GM23338 (cell line): ENCODE data around the gene SEMA6C. TPM values are rescaled to one million over a fixed set of nuclear protein-coding genes. Genes with fewer than 3 reads are reported as not detected.
A peak's percentile ranks its signal among the peaks of the same experiment; 100 is the strongest.

Source experiments
- ATAC-seq: fragments of 200-7000 bp; cut with Tn5 transposase; 3 replicates; pipeline ENCODE4 v1.9.1; 2020
- DNase-seq: peaks from one replicate; pipeline ENCODE4 v3.0.0-alpha.2; 2015; ENCODE audit warnings: low spot score
- H2AFZ ChIP-seq: fragments of 200-600 bp; sonication (generic); 2 replicates; pipeline ENCODE4 v1.8.0; 2016; ENCODE audit warnings: antibody characterized with exemption, mild to moderate bottlenecking, moderate library complexity
- H3F3A ChIP-seq: fragments of 200-600 bp; sonication (generic); replicated peaks from 2 replicates; pipeline ENCODE4 v1.8.0; 2017; ENCODE audit warnings: antibody characterized with exemption, mixed run types, low read depth
- H3K27ac ChIP-seq: fragments of 200-600 bp; sonication (generic); 2 replicates; pipeline ENCODE4 v1.6.1; 2016; ENCODE audit warnings: low read depth
- H3K27me3 ChIP-seq: fragments of 200-600 bp; sonication (generic); 2 replicates; pipeline ENCODE4 v1.8.0; 2016; ENCODE audit warnings: mild to moderate bottlenecking, mixed run types, moderate library complexity; ENCODE audit not compliant: insufficient read depth
- H3K36me3 ChIP-seq: fragments of 200-600 bp; sonication (generic); 2 replicates; pipeline ENCODE4 v1.8.0; 2016; ENCODE audit warnings: mild to moderate bottlenecking; ENCODE audit not compliant: insufficient read depth
- H3K4me1 ChIP-seq: fragments of 200-600 bp; sonication (generic); 2 replicates; pipeline ENCODE4 v1.8.0; 2016; ENCODE audit warnings: mild to moderate bottlenecking, moderate library complexity; ENCODE audit not compliant: insufficient read depth
- H3K4me2 ChIP-seq: fragments of 200-600 bp; sonication (generic); 2 replicates; pipeline ENCODE4 v1.7.1; 2017; ENCODE audit warnings: mixed run types
- H3K4me3 ChIP-seq: fragments of 200-600 bp; sonication (generic); 2 replicates; pipeline ENCODE4 v1.6.1; 2016; ENCODE audit warnings: mixed run types
- H3K79me2 ChIP-seq: fragments of 200-600 bp; sonication (generic); replicated peaks from 2 replicates; pipeline ENCODE4 v1.8.0; 2017; ENCODE audit warnings: mild to moderate bottlenecking; ENCODE audit not compliant: insufficient read depth
- H3K9me2 ChIP-seq: fragments of 200-600 bp; sonication (generic); 2 replicates; pipeline ENCODE4 v1.8.0; 2017; ENCODE audit not compliant: insufficient read depth
- H4K20me1 ChIP-seq: fragments of 200-600 bp; sonication (generic); replicated peaks from 2 replicates; pipeline ENCODE4 v1.8.0; 2017; ENCODE audit warnings: mild to moderate bottlenecking; ENCODE audit not compliant: insufficient read depth
- H3K27ac Mint-ChIP-seq: 2 replicates; pipeline ENCODE4 v1.8.0; 2020; ENCODE audit warnings: inconsistent platforms, mild to moderate bottlenecking, moderate library complexity, mixed read lengths
- H3K27me3 Mint-ChIP-seq: 3 replicates; pipeline ENCODE4 v1.8.0; 2022; ENCODE audit warnings: low read depth, mild to moderate bottlenecking, moderate library complexity, mixed read lengths, inconsistent platforms; ENCODE audit not compliant: insufficient read depth, poor library complexity
- H3K36me3 Mint-ChIP-seq: 3 replicates; pipeline ENCODE4 v1.8.0; 2021; ENCODE audit warnings: low read depth, mild to moderate bottlenecking, inconsistent platforms, moderate library complexity, mixed read lengths
- H3K4me1 Mint-ChIP-seq: 3 replicates; pipeline ENCODE4 v1.8.0; 2020; ENCODE audit warnings: mild to moderate bottlenecking, inconsistent platforms, mixed read lengths
- H3K4me3 Mint-ChIP-seq: 3 replicates; pipeline ENCODE4 v1.8.0; 2021; ENCODE audit warnings: moderate library complexity, mild to moderate bottlenecking, inconsistent platforms, mixed read lengths
- H3K9me3 Mint-ChIP-seq: 3 replicates; pipeline ENCODE4 v1.8.0; 2020; ENCODE audit warnings: moderate library complexity, mild to moderate bottlenecking, inconsistent platforms, mixed read lengths
- CREB1 ChIP-seq: fragments of 250-450 bp; sonication (Bioruptor Pico); IDR thresholded peaks from 2 replicates; pipeline ENCODE4 v1.5.0; 2020; ENCODE audit warnings: low read depth, mild to moderate bottlenecking, moderate library complexity
- EZH2 ChIP-seq: fragments of 200-600 bp; sonication (generic); IDR thresholded peaks from one replicate; pipeline ENCODE4 v1.8.0; 2017; ENCODE audit warnings: antibody characterized with exemption, mild to moderate bottlenecking, low read depth; ENCODE audit not compliant: unreplicated experiment
- EZH2phosphoT487 ChIP-seq: fragments of 200-600 bp; sonication (generic); IDR thresholded peaks from one replicate; pipeline ENCODE4 v1.8.1; 2018; ENCODE audit warnings: antibody characterized with exemption; ENCODE audit not compliant: unreplicated experiment
- JUNB ChIP-seq: IDR thresholded peaks from one replicate; pipeline ENCODE4 v1.6.1; 2016; ENCODE audit warnings: antibody characterized with exemption; ENCODE audit not compliant: unreplicated experiment
- NANOG ChIP-seq: IDR thresholded peaks from 2 replicates; pipeline ENCODE4 v1.6.1; 2016; ENCODE audit warnings: antibody characterized with exemption, borderline replicate concordance
- POLR2AphosphoS5 ChIP-seq: IDR thresholded peaks from 2 replicates; pipeline ENCODE4 v1.6.1; 2016; ENCODE audit warnings: antibody characterized with exemption, low read depth
- STAT1 ChIP-seq: IDR thresholded peaks from one replicate; pipeline ENCODE4 v1.6.1; 2016; ENCODE audit warnings: antibody characterized with exemption; ENCODE audit not compliant: unreplicated experiment
- ZNF114 ChIP-seq: fragments of 250-450 bp; sonication (Bioruptor Pico); IDR thresholded peaks from 2 replicates; pipeline ENCODE4 v1.5.0; 2020; ENCODE audit warnings: mild to moderate bottlenecking, moderate library complexity
- ZNF331 ChIP-seq: fragments of 250-450 bp; sonication (Bioruptor Pico); IDR thresholded peaks from 2 replicates; pipeline ENCODE4 v1.5.0; 2020; ENCODE audit warnings: low read depth, mild to moderate bottlenecking, moderate library complexity
- polyA plus RNA-seq: library from polyadenylated mRNA; unstranded; fragments of >200 nt; fragmentation: Nextera tagmentation; extraction: Ambion mirVana; gene quantifications from 2 replicates; pipeline ENCODE4 v1.2.1, GENCODE V29; 2016
- total RNA-seq: library from RNA; depleted of rRNA; stranded (reverse); fragments of >200 nt; shearing (Covaris generic); gene quantifications from 2 replicates; pipeline ENCODE4 v1.2.3, GENCODE V29; 2014
- TF ChIP-seq, protein P1 (sequence below): IDR thresholded peaks from 2 replicates; pipeline ENCODE4 v1.6.1; 2016; ENCODE audit warnings: antibody characterized with exemption
- TF ChIP-seq, protein P2 (sequence below), 2 experiments: fragments of 200-600 bp in 1 of 2; sonication (generic) in 1 of 2; conservative IDR thresholded peaks; 2 replicates each; pipeline versions ENCODE4 v1.5.1 to v1.6.1; 2016 to 2017; ENCODE audit warnings: antibody characterized with exemption in 2 of 2, low read depth in 2 of 2, mild to moderate bottlenecking in 2 of 2, moderate library complexity in 1 of 2
- TF ChIP-seq, protein P3 (sequence below): fragments of 250-450 bp; sonication (Bioruptor Pico); IDR thresholded peaks from 2 replicates; pipeline ENCODE4 v1.5.0; 2020; ENCODE audit warnings: mild to moderate bottlenecking, moderate library complexity
- TF ChIP-seq, protein P4 (sequence below): IDR thresholded peaks from one replicate; pipeline ENCODE4 v1.6.1; 2018; ENCODE audit warnings: antibody characterized with exemption; ENCODE audit not compliant: unreplicated experiment

Gene SEMA6C
- total and polyA plus RNA-seq, 2 experiments from 2014 or later, result 6.2 to 12.3 TPM

DNA sequence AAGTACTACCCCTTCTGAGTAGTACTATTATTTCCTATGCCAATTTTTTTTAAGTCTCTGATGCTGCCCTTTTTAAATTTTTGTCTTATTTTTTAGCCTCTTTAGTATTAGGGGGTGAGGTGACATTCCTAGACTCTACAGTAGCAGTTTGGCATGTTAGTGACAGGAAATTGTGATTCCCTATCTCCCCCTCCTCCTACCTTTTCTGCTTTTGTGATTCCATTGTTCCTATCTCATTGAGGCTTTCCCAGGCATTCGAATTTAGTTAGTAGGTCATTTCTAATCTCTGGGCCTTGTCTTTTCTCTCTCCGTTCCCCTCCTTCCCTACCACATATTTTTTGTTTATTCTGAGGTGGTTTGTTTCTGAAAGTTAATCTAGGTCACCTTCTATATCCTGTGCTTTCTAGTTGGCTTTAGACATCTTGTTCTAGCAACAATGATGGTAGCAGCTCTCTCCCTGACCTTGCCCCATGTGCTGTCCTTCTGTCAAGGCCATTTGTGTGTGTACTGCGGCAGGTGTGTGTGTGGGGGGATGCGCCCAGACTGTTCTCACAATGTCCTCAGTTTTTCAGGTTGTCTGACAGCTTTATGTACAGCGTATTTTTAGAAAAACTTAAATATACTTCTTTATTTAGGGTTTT lies 21.5 kb downstream of the SEMA6C start:
- peaks cover 20% of the 10 kb centered on the region for H3K4me1 Mint-ChIP-seq
- TF ChIP-seq ZNF114 (CRISPR knock-in tag) (no peak), JUNB (no peak), ZNF331 (no peak), NANOG (no peak), POLR2AphosphoS5 (no peak), STAT1 (no peak), EZH2 (no peak), CREB1 (no peak), EZH2phosphoT487 (no peak)
- TF ChIP-seq, protein P1, sequence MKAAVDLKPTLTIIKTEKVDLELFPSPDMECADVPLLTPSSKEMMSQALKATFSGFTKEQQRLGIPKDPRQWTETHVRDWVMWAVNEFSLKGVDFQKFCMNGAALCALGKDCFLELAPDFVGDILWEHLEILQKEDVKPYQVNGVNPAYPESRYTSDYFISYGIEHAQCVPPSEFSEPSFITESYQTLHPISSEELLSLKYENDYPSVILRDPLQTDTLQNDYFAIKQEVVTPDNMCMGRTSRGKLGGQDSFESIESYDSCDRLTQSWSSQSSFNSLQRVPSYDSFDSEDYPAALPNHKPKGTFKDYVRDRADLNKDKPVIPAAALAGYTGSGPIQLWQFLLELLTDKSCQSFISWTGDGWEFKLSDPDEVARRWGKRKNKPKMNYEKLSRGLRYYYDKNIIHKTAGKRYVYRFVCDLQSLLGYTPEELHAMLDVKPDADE, result no peak
- TF ChIP-seq, protein P2, sequence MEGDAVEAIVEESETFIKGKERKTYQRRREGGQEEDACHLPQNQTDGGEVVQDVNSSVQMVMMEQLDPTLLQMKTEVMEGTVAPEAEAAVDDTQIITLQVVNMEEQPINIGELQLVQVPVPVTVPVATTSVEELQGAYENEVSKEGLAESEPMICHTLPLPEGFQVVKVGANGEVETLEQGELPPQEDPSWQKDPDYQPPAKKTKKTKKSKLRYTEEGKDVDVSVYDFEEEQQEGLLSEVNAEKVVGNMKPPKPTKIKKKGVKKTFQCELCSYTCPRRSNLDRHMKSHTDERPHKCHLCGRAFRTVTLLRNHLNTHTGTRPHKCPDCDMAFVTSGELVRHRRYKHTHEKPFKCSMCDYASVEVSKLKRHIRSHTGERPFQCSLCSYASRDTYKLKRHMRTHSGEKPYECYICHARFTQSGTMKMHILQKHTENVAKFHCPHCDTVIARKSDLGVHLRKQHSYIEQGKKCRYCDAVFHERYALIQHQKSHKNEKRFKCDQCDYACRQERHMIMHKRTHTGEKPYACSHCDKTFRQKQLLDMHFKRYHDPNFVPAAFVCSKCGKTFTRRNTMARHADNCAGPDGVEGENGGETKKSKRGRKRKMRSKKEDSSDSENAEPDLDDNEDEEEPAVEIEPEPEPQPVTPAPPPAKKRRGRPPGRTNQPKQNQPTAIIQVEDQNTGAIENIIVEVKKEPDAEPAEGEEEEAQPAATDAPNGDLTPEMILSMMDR (conservative IDR thresholded peaks at IDR 0.05; ENCODE audit: low read depth in 2 of 2), result no peak
- TF ChIP-seq, protein P3, sequence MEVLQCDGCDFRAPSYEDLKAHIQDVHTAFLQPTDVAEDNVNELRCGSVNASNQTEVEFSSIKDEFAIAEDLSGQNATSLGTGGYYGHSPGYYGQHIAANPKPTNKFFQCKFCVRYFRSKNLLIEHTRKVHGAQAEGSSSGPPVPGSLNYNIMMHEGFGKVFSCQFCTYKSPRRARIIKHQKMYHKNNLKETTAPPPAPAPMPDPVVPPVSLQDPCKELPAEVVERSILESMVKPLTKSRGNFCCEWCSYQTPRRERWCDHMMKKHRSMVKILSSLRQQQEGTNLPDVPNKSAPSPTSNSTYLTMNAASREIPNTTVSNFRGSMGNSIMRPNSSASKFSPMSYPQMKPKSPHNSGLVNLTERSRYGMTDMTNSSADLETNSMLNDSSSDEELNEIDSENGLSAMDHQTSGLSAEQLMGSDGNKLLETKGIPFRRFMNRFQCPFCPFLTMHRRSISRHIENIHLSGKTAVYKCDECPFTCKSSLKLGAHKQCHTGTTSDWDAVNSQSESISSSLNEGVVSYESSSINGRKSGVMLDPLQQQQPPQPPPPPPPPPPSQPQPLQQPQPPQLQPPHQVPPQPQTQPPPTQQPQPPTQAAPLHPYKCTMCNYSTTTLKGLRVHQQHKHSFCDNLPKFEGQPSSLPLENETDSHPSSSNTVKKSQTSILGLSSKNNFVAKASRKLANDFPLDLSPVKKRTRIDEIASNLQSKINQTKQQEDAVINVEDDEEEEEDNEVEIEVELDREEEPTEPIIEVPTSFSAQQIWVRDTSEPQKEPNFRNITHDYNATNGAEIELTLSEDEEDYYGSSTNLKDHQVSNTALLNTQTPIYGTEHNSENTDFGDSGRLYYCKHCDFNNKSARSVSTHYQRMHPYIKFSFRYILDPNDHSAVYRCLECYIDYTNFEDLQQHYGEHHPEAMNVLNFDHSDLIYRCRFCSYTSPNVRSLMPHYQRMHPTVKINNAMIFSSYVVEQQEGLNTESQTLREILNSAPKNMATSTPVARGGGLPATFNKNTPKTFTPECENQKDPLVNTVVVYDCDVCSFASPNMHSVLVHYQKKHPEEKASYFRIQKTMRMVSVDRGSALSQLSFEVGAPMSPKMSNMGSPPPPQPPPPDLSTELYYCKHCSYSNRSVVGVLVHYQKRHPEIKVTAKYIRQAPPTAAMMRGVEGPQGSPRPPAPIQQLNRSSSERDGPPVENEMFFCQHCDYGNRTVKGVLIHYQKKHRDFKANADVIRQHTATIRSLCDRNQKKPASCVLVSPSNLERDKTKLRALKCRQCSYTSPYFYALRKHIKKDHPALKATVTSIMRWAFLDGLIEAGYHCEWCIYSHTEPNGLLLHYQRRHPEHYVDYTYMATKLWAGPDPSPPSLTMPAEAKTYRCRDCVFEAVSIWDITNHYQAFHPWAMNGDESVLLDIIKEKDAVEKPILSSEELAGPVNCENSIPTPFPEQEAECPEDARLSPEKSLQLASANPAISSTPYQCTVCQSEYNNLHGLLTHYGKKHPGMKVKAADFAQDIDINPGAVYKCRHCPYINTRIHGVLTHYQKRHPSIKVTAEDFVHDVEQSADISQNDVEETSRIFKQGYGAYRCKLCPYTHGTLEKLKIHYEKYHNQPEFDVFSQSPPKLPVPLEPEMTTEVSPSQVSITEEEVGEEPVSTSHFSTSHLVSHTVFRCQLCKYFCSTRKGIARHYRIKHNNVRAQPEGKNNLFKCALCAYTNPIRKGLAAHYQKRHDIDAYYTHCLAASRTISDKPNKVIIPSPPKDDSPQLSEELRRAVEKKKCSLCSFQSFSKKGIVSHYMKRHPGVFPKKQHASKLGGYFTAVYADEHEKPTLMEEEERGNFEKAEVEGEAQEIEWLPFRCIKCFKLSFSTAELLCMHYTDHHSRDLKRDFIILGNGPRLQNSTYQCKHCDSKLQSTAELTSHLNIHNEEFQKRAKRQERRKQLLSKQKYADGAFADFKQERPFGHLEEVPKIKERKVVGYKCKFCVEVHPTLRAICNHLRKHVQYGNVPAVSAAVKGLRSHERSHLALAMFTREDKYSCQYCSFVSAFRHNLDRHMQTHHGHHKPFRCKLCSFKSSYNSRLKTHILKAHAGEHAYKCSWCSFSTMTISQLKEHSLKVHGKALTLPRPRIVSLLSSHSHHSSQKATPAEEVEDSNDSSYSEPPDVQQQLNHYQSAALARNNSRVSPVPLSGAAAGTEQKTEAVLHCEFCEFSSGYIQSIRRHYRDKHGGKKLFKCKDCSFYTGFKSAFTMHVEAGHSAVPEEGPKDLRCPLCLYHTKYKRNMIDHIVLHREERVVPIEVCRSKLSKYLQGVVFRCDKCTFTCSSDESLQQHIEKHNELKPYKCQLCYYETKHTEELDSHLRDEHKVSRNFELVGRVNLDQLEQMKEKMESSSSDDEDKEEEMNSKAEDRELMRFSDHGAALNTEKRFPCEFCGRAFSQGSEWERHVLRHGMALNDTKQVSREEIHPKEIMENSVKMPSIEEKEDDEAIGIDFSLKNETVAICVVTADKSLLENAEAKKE (CRISPR knock-in tag), result no peak
- TF ChIP-seq, protein P4, sequence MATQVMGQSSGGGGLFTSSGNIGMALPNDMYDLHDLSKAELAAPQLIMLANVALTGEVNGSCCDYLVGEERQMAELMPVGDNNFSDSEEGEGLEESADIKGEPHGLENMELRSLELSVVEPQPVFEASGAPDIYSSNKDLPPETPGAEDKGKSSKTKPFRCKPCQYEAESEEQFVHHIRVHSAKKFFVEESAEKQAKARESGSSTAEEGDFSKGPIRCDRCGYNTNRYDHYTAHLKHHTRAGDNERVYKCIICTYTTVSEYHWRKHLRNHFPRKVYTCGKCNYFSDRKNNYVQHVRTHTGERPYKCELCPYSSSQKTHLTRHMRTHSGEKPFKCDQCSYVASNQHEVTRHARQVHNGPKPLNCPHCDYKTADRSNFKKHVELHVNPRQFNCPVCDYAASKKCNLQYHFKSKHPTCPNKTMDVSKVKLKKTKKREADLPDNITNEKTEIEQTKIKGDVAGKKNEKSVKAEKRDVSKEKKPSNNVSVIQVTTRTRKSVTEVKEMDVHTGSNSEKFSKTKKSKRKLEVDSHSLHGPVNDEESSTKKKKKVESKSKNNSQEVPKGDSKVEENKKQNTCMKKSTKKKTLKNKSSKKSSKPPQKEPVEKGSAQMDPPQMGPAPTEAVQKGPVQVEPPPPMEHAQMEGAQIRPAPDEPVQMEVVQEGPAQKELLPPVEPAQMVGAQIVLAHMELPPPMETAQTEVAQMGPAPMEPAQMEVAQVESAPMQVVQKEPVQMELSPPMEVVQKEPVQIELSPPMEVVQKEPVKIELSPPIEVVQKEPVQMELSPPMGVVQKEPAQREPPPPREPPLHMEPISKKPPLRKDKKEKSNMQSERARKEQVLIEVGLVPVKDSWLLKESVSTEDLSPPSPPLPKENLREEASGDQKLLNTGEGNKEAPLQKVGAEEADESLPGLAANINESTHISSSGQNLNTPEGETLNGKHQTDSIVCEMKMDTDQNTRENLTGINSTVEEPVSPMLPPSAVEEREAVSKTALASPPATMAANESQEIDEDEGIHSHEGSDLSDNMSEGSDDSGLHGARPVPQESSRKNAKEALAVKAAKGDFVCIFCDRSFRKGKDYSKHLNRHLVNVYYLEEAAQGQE, result no peak
- DNase-seq, result peak; percentile 47
- peak overlapping the region; percentile 9; the same call in 1 of the 2 replicates for H3K27ac Mint-ChIP-seq
- Histone ChIP-seq H3K4me1 (peaks cover 12% of the 10 kb centered on the region), H3K36me3 (no peaks in the 10 kb centered on the region), H3K4me3 (peak overlapping the region; percentile 25; the same call in 1 of the 2 replicates), H2AFZ (peak overlapping the region; percentile 61; the same call in 1 of the 2 replicates), H4K20me1 (no peaks in the 10 kb centered on the region), H3K79me2 (no peaks in the 10 kb centered on the region), H3K9me2 (no peaks in the 10 kb centered on the region), H3K4me2 (peak overlapping the region; percentile 49), H3F3A (0 out of 2 replicates have a peak, but pooled peaks cover 2% of the 10 kb centered on the region), H3K27ac (no peak overlapping the region), H3K27me3 (no peaks in the 10 kb centered on the region)
- H3K4me3 Mint-ChIP-seq, result no peak overlapping the region
- peaks cover 8% of the 10 kb centered on the region for H3K27me3 Mint-ChIP-seq
- H3K9me3 Mint-ChIP-seq, result no peaks in the 10 kb centered on the region
- peak; percentile 37; the same call in 2 of the 3 replicates for ATAC-seq
- H3K36me3 Mint-ChIP-seq, result no peaks in the 10 kb centered on the region
